Panc1 (cell line): ENCODE results near the gene LRRFIP2. TPM values are rescaled to one million over a fixed set of nuclear protein-coding genes. Genes with fewer than 3 reads are reported as not detected.

ENCODE experiments used
- ATAC-seq: fragments of 200-7000 bp; cut with Tn5 transposase; 2 replicates; pipeline ENCODE4 v1.9.1; 2020; ENCODE audit warnings: mild to moderate bottlenecking, moderate library complexity
- BruUV-seq: library from RNA; stranded (reverse); fragments of 400-500 nt; replicated peaks from 2 replicates; lab custom pipeline; 2021; lab: Mats Ljungman, UMichigan
- CTCF ChIA-PET: fragments of 300-600 bp; sonication (Branson Sonifier 250); formaldehyde crosslinking; loops from one replicate; lab custom pipeline; 2022; ENCODE audit warnings: antibody characterized with exemption; lab: Charles Lee
- POLR2A ChIA-PET: fragments of 300-600 bp; sonication (Branson Sonifier 250); formaldehyde crosslinking; loops from one replicate; lab custom pipeline; 2022; ENCODE audit warnings: antibody characterized with exemption; lab: Charles Lee
- DNase-seq: peaks from one replicate; pipeline ENCODE4 v3.0.0-alpha.2; 2010; ENCODE audit warnings: low read depth, low spot score
- H3K27ac ChIP-seq: 2 replicates; pipeline ENCODE4 v1.5.1; 2011; ENCODE audit warnings: mild to moderate bottlenecking, low read length, inconsistent platforms
- H3K27me3 ChIP-seq: fragments of 200-500 bp; sonication (Bioruptor generic); 2 replicates; pipeline ENCODE4 v1.6.0; 2014; ENCODE audit warnings: low read length, inconsistent platforms; ENCODE audit not compliant: control insufficient read depth, insufficient read depth
- H3K36me3 ChIP-seq: fragments of 200-500 bp; sonication (Bioruptor generic); 2 replicates; pipeline ENCODE4 v1.5.1; 2014; ENCODE audit warnings: inconsistent platforms, mild to moderate bottlenecking, low read length, moderate library complexity; ENCODE audit not compliant: control insufficient read depth, insufficient read depth
- H3K4me1 ChIP-seq: 2 replicates; pipeline ENCODE4 v1.5.1; 2011; ENCODE audit warnings: inconsistent platforms, mild to moderate bottlenecking, low read length, moderate library complexity; ENCODE audit not compliant: control insufficient read depth, insufficient read depth
- H3K4me3 ChIP-seq, 2 experiments: 2 replicates each; pipeline ENCODE4 v1.5.1; 2011 to 2012; ENCODE audit warnings: low read depth in 2 of 2, low read length in 2 of 2, mild to moderate bottlenecking in 2 of 2, inconsistent platforms in 1 of 2, moderate library complexity in 1 of 2
- H3K9me3 ChIP-seq: fragments of 200-500 bp; sonication (Bioruptor generic); 2 replicates; pipeline ENCODE4 v1.5.1; 2014; ENCODE audit warnings: low read depth, mild to moderate bottlenecking, inconsistent platforms, low read length, moderate library complexity; ENCODE audit not compliant: control insufficient read depth, insufficient read depth
- CTCF ChIP-seq: fragments of 450-650 bp; IDR thresholded peaks from 2 replicates; pipeline ENCODE4 v1.5.1; 2017; ENCODE audit warnings: mild to moderate bottlenecking
- POLR2AphosphoS5 ChIP-seq: IDR thresholded peaks from 2 replicates; pipeline ENCODE4 v1.6.1; 2012; ENCODE audit warnings: mild to moderate bottlenecking, low read depth, low read length, moderate library complexity
- REST ChIP-seq, 2 experiments: IDR thresholded peaks; 2 replicates each; pipeline ENCODE4 v1.6.1; 2011 to 2012; ENCODE audit warnings: low read depth in 2 of 2, control low read depth in 1 of 2, low read length in 1 of 2, mild to moderate bottlenecking in 1 of 2, moderate library complexity in 1 of 2; ENCODE audit not compliant: insufficient read depth in 1 of 2
- SIN3A ChIP-seq: IDR thresholded peaks from 2 replicates; pipeline ENCODE4 v1.6.1; 2012; ENCODE audit warnings: low read depth, mild to moderate bottlenecking, low read length, moderate library complexity, borderline replicate concordance; ENCODE audit not compliant: insufficient read depth
- TCF7L2 ChIP-seq: IDR thresholded peaks from 2 replicates; pipeline ENCODE4 v1.6.1; 2011; ENCODE audit warnings: mild to moderate bottlenecking, low read depth, low read length, inconsistent platforms
- in situ Hi-C: cut with HindIII; loops from 2 replicates; pipeline ENCODE4 v1.10.0; 2016; ENCODE audit warnings: low sequenced_read_pairs, low pct_unique_long_range_greater_than_20kb
- intact Hi-C: fragments of 100-400 bp; cut with micrococcal nuclease; formaldehyde crosslinking; loops from one replicate; pipeline ENCODE4 v1.10.0; 2022; ENCODE audit not compliant: unreplicated experiment
- total RNA-seq: library from RNA; stranded (reverse); gene quantifications from one replicate; pipeline ENCODE4 v1.2.1, GENCODE V29; 2021; ENCODE audit not compliant: unreplicated experiment

Gene LRRFIP2
- total RNA-seq, 1 experiment from 2014 or later, result 32.3 TPM

- POLR2A ChIA-PET, result no interaction called here
- ATAC-seq (no peak), DNase-seq (no peak)
- Histone ChIP-seq H3K4me1 (no peaks in the 10 kb centered on the region), H3K4me3 (no peak overlapping the region), H3K36me3 (no peaks in the 10 kb centered on the region; the same call in 1 of the 2 replicates), H3K9me3 (no peaks in the 10 kb centered on the region), H3K27me3 (no peaks in the 10 kb centered on the region), H3K27ac (no peak overlapping the region)
- no peak for TF ChIP-seq TCF7L2
- TF ChIP-seq SIN3A, result no peak
- no peak for TF ChIP-seq POLR2AphosphoS5
- no peak for TF ChIP-seq REST (IDR thresholded peaks at IDR 0.05; ENCODE audit: insufficient read depth in 1 of 2, low read depth in 2 of 2, low read length in 1 of 2)
- no peak for TF ChIP-seq CTCF
- intact Hi-C loops (no loop called here), in situ Hi-C loops (no loop called here)
- BruUV-seq, result no TSS peak
- CTCF ChIA-PET, result no interaction called here
Measured at GRCh38 chr3:37064747-37065146, 109.6 kb downstream of the LRRFIP2 start.

GRCh38 chr3:37058117-37058516, 116.3 kb downstream of the LRRFIP2 start:
- intact Hi-C loops (no loop called here), in situ Hi-C loops (no loop called here)
- H3K36me3 ChIP-seq, result peaks cover 11% of the 10 kb centered on the region; the same call in 1 of the 2 replicates
- no peaks in the 10 kb centered on the region for H3K9me3 ChIP-seq
- H3K4me1 ChIP-seq, result 0 out of 2 replicates have a peak, but pooled peaks cover 4% of the 10 kb centered on the region
- BruUV-seq, result no TSS peak
- no peak for DNase-seq
- no peak overlapping the region for H3K4me3 ChIP-seq
- H3K27me3 ChIP-seq, result no peaks in the 10 kb centered on the region
- no peak for ATAC-seq
- no peak overlapping the region for H3K27ac ChIP-seq
- ChIA-PET CTCF (no interaction called here), POLR2A (no interaction called here)
- TF ChIP-seq POLR2AphosphoS5 (no peak), SIN3A (no peak), TCF7L2 (no peak), CTCF (no peak), REST (IDR thresholded peaks at IDR 0.05; ENCODE audit: insufficient read depth in 1 of 2, low read depth in 2 of 2, low read length in 1 of 2) (no peak)
